ENCODE measurements around the gene PPA2.

The PPA2 gene

DNA sequence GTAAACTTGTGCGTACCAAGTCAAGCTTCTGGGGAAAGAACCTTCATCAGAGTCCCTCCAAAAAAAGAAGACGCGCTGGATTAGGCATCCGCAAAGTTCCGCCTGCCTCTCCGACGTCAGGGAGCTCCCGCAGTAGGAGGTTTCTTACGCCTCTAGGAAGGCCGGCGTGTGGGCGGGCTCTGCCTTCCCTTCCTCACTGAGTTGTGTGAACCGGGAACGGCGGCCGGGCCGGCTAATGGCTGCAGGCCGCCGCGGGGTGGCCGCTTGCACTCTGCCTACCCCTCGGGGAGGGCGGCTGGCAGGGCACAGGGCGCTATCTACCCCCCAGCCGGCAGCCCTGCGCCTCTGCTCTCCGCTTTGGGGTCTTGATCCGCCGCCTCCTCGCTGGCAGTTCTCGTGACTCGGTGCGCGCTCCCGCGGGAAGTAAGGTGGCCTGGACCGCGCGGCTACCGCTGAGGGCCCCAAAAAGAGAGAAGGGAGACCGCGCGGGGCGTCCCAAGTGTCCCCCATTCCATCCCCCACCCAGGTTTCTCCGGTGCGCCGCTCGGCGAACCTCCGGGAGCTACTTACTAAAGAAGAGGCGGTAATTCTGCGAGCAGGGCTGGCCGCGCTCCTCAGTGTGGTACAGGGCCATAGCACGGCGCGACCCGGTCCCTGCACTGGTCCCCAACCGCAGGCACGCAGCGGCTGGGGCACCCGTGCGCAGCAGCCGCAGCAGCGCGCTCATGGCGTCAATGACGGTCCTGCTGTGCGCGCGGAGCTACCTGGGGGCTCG, at the start of gene PPA2:
Gene PPA2 (minus strand): TSS at position 739 of the 775 bp plus-strand sequence. CDS start 12 bp downstream, at position 727.
- peak; percentile 68 for DNase-seq (ENCODE audit: extremely low spot score)
- ChIA-PET POLR2A (interaction anchor here (0.5 to 1.8 kb wide), 10 partner anchors 9 to 487 kb away, joined by 3 to 15 read pairs (median 4); partner anchors contain the start of gene TET2), CTCF (interaction anchor here (0.5 to 1.4 kb wide), 10 partner anchors 20 to 385 kb away, joined by 3 to 4 read pairs (median 3); no protein-coding TSS in a partner anchor)
- no peak for TF ChIP-seq NFRKB (IDR thresholded peaks at IDR 0.05)
- TF ChIP-seq HDGF (IDR thresholded peaks at IDR 0.05; ENCODE audit: borderline replicate concordance) = no peak
- peak; percentile 58 for TF ChIP-seq L3MBTL2 (conservative IDR thresholded peaks at IDR 0.05)
- no peak for TF ChIP-seq BHLHE40 (IDR thresholded peaks at IDR 0.05; ENCODE audit: borderline replicate concordance)
- no peak for TF ChIP-seq LEF1 (IDR thresholded peaks at IDR 0.05; ENCODE audit: borderline replicate concordance)
- TF ChIP-seq ARNT (IDR thresholded peaks at IDR 0.05) = no peak; the same call in 1 of the 2 replicates
- TF ChIP-seq, protein P1, sequence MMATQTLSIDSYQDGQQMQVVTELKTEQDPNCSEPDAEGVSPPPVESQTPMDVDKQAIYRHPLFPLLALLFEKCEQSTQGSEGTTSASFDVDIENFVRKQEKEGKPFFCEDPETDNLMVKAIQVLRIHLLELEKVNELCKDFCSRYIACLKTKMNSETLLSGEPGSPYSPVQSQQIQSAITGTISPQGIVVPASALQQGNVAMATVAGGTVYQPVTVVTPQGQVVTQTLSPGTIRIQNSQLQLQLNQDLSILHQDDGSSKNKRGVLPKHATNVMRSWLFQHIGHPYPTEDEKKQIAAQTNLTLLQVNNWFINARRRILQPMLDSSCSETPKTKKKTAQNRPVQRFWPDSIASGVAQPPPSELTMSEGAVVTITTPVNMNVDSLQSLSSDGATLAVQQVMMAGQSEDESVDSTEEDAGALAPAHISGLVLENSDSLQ (IDR thresholded peaks at IDR 0.05) = no peak
- TF ChIP-seq FOXM1 (IDR thresholded peaks at IDR 0.05; ENCODE audit: borderline replicate concordance) = peak; percentile 71; the same call in 1 of the 2 replicates
- no peak for TF ChIP-seq FOXK2 (IDR thresholded peaks at IDR 0.05)
- no peak for TF ChIP-seq SP1 (IDR thresholded peaks at IDR 0.05)
- no peak for TF ChIP-seq TARDBP (IDR thresholded peaks at IDR 0.05)
- TF ChIP-seq FOXA1 (IDR thresholded peaks at IDR 0.05) = no peak
- TF ChIP-seq CTBP1 (IDR thresholded peaks at IDR 0.05; ENCODE audit: borderline replicate concordance) = no peak
- peak; percentile 54 for TF ChIP-seq ELF4 (IDR thresholded peaks at IDR 0.05)
- TF ChIP-seq SUZ12 (IDR thresholded peaks at IDR 0.05) = no peak
- TF ChIP-seq ZNF384 (IDR thresholded peaks at IDR 0.05) = no peak

DNA sequence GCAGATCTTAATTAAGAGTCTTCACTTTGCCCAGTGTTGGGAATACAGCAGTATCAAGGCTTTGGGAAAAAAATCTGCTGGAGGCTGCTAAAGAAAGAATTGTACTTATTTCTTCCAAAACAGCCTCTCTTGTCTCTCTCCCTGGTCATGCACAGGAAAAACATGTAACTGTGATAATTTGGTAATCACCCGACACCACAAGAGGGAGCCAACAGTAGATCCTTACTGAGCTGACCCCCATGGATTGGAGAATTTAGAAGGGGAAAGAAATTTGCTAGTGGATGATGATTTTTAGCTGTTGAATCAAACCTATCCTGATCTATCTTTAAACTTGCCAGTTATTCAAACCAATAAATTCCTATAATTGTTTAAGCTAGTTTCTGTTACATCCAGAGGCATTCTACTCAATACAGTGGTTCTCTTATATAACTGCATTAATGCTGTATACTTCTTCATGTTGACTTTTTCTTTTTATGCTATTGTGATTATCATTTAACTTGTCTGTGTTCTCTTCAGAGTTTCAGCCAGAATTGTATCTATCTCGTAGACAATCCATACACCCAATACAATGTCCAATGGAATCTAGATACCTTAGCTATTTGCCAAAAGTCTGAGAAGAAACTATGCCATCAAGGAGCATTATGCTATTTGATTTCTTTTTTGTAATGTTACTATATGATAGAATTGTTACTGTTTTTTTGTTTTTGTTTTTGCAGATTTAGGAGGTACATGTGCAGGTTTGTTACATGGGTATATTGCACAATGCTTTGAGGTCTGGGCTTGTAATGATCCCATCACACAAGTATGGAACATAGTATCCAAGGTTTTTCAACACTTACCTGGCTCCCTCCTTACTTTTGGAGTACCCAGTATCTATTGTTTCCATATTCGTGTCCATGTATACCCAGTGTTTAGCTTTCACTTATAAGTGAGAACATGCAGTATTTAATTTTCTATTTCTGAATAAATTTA, 47.2 kb upstream of the PPA2 start:
- ChIA-PET POLR2A (no interaction called here), CTCF (interaction anchor here (0.9 to 2.1 kb wide), 5 partner anchors 48 to 189 kb away, joined by 3 to 16 read pairs (median 5); partner anchors contain the start of gene PPA2)
- TF ChIP-seq LEF1 (IDR thresholded peaks at IDR 0.05; ENCODE audit: borderline replicate concordance) = no peak
- TF ChIP-seq CTBP1 (IDR thresholded peaks at IDR 0.05; ENCODE audit: borderline replicate concordance) = no peak
- TF ChIP-seq NFRKB (IDR thresholded peaks at IDR 0.05) = no peak
- no peak for TF ChIP-seq FOXM1 (IDR thresholded peaks at IDR 0.05; ENCODE audit: borderline replicate concordance)
- no peak for TF ChIP-seq FOXA1 (IDR thresholded peaks at IDR 0.05)
- no peak for TF ChIP-seq FOXK2 (IDR thresholded peaks at IDR 0.05)
- no peak for TF ChIP-seq ELF4 (IDR thresholded peaks at IDR 0.05)
- no peak for TF ChIP-seq ARNT (IDR thresholded peaks at IDR 0.05)
- no peak for TF ChIP-seq BHLHE40 (IDR thresholded peaks at IDR 0.05; ENCODE audit: borderline replicate concordance)
- no peak for TF ChIP-seq HDGF (IDR thresholded peaks at IDR 0.05; ENCODE audit: borderline replicate concordance)
- no peak for TF ChIP-seq TARDBP (IDR thresholded peaks at IDR 0.05)
- DNase-seq (ENCODE audit: extremely low spot score) = peak; percentile 50

DNA sequence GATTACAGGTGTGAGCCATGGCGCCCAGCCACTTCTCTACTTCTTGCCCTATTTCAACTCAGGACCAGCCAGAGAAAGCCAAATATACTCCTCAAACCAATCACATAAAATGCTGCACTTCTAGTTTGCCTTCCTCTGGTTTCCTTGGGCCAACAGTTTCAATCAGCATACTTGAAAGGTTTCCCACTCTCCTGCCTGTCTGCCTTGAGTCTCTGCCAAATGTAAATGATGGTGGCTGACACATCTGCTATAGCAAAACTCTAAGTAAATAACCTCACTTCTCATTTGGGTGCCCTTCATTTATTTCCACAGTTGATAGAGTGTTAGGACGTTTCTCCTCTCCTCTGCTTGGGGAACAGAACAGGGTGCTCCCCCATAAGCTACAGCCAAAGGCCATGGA, 36.4 kb upstream of the PPA2 start:
- DNase-seq (ENCODE audit: extremely low spot score) = no peak
- TF ChIP-seq HDGF (IDR thresholded peaks at IDR 0.05; ENCODE audit: borderline replicate concordance) (no peak), LEF1 (IDR thresholded peaks at IDR 0.05; ENCODE audit: borderline replicate concordance) (no peak), BHLHE40 (IDR thresholded peaks at IDR 0.05; ENCODE audit: borderline replicate concordance) (no peak), FOXM1 (IDR thresholded peaks at IDR 0.05; ENCODE audit: borderline replicate concordance) (no peak), ZNF384 (IDR thresholded peaks at IDR 0.05) (no peak), SUZ12 (IDR thresholded peaks at IDR 0.05) (no peak), ELF4 (IDR thresholded peaks at IDR 0.05) (no peak), SP1 (IDR thresholded peaks at IDR 0.05) (no peak), TARDBP (IDR thresholded peaks at IDR 0.05) (no peak), NFRKB (IDR thresholded peaks at IDR 0.05) (no peak), FOXK2 (IDR thresholded peaks at IDR 0.05) (no peak), ARNT (IDR thresholded peaks at IDR 0.05) (no peak), CTBP1 (IDR thresholded peaks at IDR 0.05; ENCODE audit: borderline replicate concordance) (no peak), L3MBTL2 (conservative IDR thresholded peaks at IDR 0.05) (no peak), FOXA1 (IDR thresholded peaks at IDR 0.05) (no peak)
- TF ChIP-seq, protein P1 (IDR thresholded peaks at IDR 0.05) = no peak
- CTCF ChIA-PET = no interaction called here
- POLR2A ChIA-PET = no interaction called here

DNA sequence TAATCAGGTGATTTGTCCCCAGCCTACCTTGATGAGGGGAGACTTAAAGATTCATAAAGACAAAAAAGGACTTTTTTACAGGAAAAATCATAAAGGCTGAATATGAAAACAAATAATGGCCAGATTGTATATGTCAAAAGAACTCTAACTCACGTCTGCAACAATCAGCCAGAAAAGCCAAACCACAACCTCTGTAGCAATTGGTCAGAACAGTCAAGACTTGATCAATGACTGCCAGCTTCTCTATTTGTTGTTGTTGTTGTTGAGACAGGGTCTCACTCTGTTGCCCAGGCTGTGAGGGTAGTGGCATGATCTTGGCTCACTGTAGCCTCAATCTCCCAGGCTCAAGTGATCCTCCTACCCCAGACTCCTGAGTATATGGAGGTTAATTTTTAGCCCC, 35.9 kb upstream of the PPA2 start:
- POLR2A ChIA-PET = no interaction called here
- CTCF ChIA-PET = no interaction called here
- TF ChIP-seq L3MBTL2 (conservative IDR thresholded peaks at IDR 0.05) (no peak), FOXM1 (IDR thresholded peaks at IDR 0.05; ENCODE audit: borderline replicate concordance) (no peak), TARDBP (IDR thresholded peaks at IDR 0.05) (no peak), FOXK2 (IDR thresholded peaks at IDR 0.05) (no peak), ELF4 (IDR thresholded peaks at IDR 0.05) (no peak), ZNF384 (IDR thresholded peaks at IDR 0.05) (no peak)
- TF ChIP-seq, protein P1 (IDR thresholded peaks at IDR 0.05) = no peak
- no peak for DNase-seq (ENCODE audit: extremely low spot score)

DNA sequence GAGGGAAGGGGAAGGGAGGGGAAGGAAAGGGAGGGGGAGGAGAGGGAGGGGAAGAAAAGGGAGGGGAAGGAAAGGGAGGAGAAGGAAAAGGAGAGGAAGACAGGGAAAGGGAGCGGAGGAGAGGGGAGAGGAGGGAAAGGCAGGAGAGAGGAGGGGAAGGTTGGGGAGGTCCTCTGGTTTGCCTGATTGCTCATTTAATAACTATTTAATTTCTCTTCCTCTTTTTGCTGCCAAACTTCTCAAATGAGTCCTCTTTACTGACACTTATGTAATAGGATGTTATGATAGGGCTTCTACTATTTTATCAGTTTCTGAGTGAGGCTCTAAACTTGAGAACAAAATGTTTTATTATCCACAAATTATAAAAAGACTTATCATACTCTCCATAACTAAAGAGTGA, 35.4 kb upstream of the PPA2 start:
- DNase-seq (ENCODE audit: extremely low spot score) = no peak
- CTCF ChIA-PET = no interaction called here
- POLR2A ChIA-PET = no interaction called here

More for the DNA sequence above, 35.4 kb upstream of the PPA2 start:
- TF ChIP-seq HDGF (IDR thresholded peaks at IDR 0.05; ENCODE audit: borderline replicate concordance) (no peak), SP1 (IDR thresholded peaks at IDR 0.05) (no peak), FOXK2 (IDR thresholded peaks at IDR 0.05) (no peak), ARNT (IDR thresholded peaks at IDR 0.05) (no peak), ELF4 (IDR thresholded peaks at IDR 0.05) (no peak), TARDBP (IDR thresholded peaks at IDR 0.05) (no peak), NFRKB (IDR thresholded peaks at IDR 0.05) (no peak), L3MBTL2 (conservative IDR thresholded peaks at IDR 0.05) (no peak), LEF1 (IDR thresholded peaks at IDR 0.05; ENCODE audit: borderline replicate concordance) (no peak), ZNF384 (IDR thresholded peaks at IDR 0.05) (no peak), SUZ12 (IDR thresholded peaks at IDR 0.05) (no peak), CTBP1 (IDR thresholded peaks at IDR 0.05; ENCODE audit: borderline replicate concordance) (no peak), BHLHE40 (IDR thresholded peaks at IDR 0.05; ENCODE audit: borderline replicate concordance) (no peak), FOXM1 (IDR thresholded peaks at IDR 0.05; ENCODE audit: borderline replicate concordance) (no peak), FOXA1 (IDR thresholded peaks at IDR 0.05) (no peak)
- TF ChIP-seq, protein P1 (IDR thresholded peaks at IDR 0.05) = no peak
